Measurements from ENCODE around the gene CFDP1. TPM values are rescaled to one million over a fixed set of nuclear protein-coding genes. Genes with fewer than 3 reads are reported as not detected.

Gene CFDP1
- total and polyA plus RNA-seq, 2 of the 13 experiments (the other 11 are each of a cell fraction or from before 2014, with no cell fraction given) = 78.6 to 153 TPM

- peak; percentile 42; the same call in 1 of the 2 replicates for TF ChIP-seq ARID5B (CRISPR knock-in tag; IDR thresholded peaks at IDR 0.05)
- no peak for TF ChIP-seq TAF15 (IDR thresholded peaks at IDR 0.05; ENCODE audit: low read depth, low read length, poor library complexity, severe bottlenecking)
- TF ChIP-seq IRX3 (CRISPR knock-in tag; IDR thresholded peaks at IDR 0.05; ENCODE audit: borderline replicate concordance, low read depth) = no peak
- no peak for TF ChIP-seq ZNF282 (IDR thresholded peaks at IDR 0.05; ENCODE audit: partially characterized antibody)
- peak; percentile 39; the same call in 1 of the 2 replicates for TF ChIP-seq SPEN (CRISPR knock-in tag; IDR thresholded peaks at IDR 0.05; ENCODE audit: low read depth)
- peak; percentile 87 for TF ChIP-seq ZNF557 (CRISPR knock-in tag; IDR thresholded peaks at IDR 0.05)
- peak; percentile 33; the same call in 1 of the 2 replicates for TF ChIP-seq NFATC3 (CRISPR knock-in tag; IDR thresholded peaks at IDR 0.05)
- TF ChIP-seq ZNF367 (CRISPR knock-in tag; IDR thresholded peaks at IDR 0.05; ENCODE audit: borderline replicate concordance) = 0 out of 2 replicates have a peak, but pooled peaks have one; percentile 38
- no peak for TF ChIP-seq ZNF713 (CRISPR knock-in tag; IDR thresholded peaks at IDR 0.05)
- TF ChIP-seq IRF9 (CRISPR knock-in tag; IDR thresholded peaks at IDR 0.05; ENCODE audit: borderline replicate concordance) = 0 out of 2 replicates have a peak, but pooled peaks have one; percentile 60
- no peak for TF ChIP-seq ETV5 (CRISPR knock-in tag; IDR thresholded peaks at IDR 0.05; ENCODE audit: borderline replicate concordance)
- no peak; a peak in 1 of 4 replicates for TF ChIP-seq REST (IDR thresholded peaks at IDR 0.05; ENCODE audit: borderline replicate concordance in 1 of 2, low read depth in 1 of 2, low read length in 2 of 2)
- peak; percentile 68 for TF ChIP-seq ZSCAN31 (CRISPR knock-in tag; IDR thresholded peaks at IDR 0.05; ENCODE audit: low read depth)
- TF ChIP-seq, protein P1, sequence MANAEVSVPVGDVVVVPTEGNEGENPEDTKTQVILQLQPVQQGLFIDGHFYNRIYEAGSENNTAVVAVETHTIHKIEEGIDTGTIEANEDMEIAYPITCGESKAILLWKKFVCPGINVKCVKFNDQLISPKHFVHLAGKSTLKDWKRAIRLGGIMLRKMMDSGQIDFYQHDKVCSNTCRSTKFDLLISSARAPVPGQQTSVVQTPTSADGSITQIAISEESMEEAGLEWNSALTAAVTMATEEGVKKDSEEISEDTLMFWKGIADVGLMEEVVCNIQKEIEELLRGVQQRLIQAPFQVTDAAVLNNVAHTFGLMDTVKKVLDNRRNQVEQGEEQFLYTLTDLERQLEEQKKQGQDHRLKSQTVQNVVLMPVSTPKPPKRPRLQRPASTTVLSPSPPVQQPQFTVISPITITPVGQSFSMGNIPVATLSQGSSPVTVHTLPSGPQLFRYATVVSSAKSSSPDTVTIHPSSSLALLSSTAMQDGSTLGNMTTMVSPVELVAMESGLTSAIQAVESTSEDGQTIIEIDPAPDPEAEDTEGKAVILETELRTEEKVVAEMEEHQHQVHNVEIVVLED (CRISPR knock-in tag; IDR thresholded peaks at IDR 0.05; ENCODE audit: borderline replicate concordance) = no peak
- no peak for TF ChIP-seq ZNF589 (CRISPR knock-in tag; conservative IDR thresholded peaks at IDR 0.05)
- TF ChIP-seq ZNF607 (CRISPR knock-in tag; IDR thresholded peaks at IDR 0.05; ENCODE audit: borderline replicate concordance) = peak; percentile 55; the same call in 1 of the 2 replicates
- TF ChIP-seq ZNF652 (CRISPR knock-in tag; IDR thresholded peaks at IDR 0.05; ENCODE audit: borderline replicate concordance, low read depth) = no peak; the same call in 1 of the 2 replicates
- no peak for TF ChIP-seq ZFP36L2 (CRISPR knock-in tag; IDR thresholded peaks at IDR 0.05)
These were observed 570 bp upstream of the CFDP1 start (continued) for GRCh38 chr16:75433732-75434413.

Data from HepG2 (cell line).